Ramos (cell line): ENCODE measurements around the gene TLR4.

Experiments
- in situ Hi-C: fragments of 300-500 bp; cut with MboI; formaldehyde crosslinking; loops from one replicate; pipeline ENCODE4 v1.14.3; 2022; ENCODE audit warnings: low sequenced_read_pairs; ENCODE audit not compliant: unreplicated experiment

Gene TLR4

DNA sequence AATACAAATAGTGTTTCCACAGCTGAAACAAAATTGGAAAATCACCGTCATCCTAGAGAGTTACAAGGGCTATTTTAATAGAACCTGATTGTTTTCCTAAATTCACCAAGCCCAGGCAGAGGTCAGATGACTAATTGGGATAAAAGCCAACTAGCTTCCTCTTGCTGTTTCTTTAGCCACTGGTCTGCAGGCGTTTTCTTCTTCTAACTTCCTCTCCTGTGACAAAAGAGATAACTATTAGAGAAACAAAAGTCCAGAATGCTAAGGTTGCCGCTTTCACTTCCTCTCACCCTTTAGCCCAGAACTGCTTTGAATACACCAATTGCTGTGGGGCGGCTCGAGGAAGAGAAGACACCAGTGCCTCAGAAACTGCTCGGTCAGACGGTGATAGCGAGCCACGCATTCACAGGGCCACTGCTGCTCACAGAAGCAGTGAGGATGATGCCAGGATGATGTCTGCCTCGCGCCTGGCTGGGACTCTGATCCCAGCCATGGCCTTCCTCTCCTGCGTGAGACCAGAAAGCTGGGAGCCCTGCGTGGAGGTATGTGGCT lies at the start of gene TLR4:
TSS of gene TLR4 (plus strand) at position 380 of the 552 bp plus-strand sequence. CDS start at position 450, 70 bp downstream.
- in situ Hi-C loops: no loop called here

DNA sequence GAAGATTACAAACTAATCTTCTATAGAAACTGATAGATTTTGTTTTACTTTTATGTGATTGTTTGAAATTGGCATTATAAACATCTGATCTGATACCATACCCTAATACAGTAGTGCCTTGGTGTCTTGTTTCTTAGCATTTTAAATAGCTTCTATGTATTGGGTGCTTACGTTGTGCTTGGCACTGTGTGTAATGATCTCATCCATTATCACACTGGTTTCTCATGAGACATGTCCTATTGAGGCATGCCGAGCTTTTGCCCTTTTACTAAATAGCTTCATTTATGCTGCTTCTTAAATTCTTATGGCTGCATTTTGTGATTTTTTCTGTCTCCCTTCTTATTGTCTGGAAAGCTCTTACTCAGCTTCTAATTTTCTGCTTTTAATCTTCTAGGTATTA lies 48.2 kb upstream of the TLR4 start:
- in situ Hi-C loops: no loop called here

DNA sequence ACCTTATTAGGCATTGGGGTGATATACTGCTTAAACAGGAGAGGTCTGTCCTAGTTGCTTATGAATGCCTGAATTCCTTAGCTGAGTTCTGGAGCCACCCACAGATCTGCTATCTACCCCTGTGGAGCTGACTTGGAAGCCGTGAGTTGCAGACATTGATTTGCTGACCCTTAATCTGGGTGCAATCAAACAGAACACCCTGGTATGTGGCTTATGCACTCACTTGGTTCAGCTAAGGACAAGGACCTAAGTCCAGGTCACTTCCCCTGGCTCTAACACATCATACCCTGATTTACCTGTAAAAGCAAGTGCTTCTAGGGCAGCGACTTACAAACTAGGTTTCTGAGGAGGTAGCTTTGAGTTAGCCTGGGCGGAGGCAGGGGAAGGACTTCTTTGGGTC lies 41.6 kb upstream of the TLR4 start:
- in situ Hi-C loops: no loop called here

DNA sequence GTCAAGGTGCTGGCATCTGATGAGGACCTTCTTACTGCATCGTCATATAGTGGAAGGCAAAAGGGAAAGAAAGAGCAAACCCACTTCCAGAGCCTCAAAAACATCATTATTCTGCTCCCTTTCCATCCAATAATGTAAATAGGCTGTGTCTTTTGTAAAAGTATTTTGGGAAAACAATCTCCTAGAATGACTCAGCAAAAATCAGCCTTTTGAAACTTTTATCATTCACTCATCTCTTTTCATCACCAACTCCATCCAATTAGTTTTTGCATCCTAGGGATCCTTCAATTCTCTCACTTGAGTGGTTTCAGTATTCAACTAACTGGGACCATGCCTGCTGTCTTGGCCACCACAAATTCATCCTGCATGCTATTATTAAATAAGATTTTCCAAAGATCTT lies 39.8 kb upstream of the TLR4 start:
- in situ Hi-C loops: no loop called here

DNA sequence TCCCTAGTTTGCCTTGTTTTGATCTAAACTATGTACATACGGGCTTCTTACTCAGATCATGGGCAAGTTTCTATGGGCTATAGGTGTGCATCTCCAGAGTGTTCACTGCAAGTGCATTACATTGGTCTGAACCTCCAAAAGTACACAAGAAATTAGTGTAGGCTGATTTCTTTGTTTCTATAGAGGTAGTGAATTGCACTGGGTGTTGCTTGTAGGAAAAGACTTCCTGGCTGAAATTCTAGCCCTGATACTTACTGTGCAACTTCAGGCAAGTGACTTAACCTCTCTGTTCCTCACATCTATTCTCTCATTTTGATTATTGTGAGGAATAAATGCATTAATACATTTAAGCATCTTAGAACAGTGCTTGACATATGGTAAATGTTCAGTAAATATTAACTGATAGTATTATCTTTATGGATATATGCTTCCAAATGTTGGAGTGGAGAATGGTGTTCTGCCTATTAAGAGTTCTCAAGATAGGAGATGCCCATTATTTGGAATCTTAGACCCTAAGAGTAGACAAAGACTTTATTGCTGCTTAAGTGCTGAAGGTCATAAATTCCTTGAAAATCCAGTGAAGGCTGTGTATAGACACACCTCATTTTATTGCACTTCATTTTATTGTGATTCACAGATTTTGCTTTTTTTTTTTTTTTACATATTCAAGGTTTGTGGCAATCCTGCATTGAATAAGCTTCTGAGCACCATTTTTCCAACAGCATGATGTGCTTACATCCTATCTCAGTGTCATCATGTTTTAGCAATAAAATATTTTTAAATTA lies 38.4 kb upstream of the TLR4 start:
- in situ Hi-C loops: no loop called here

DNA sequence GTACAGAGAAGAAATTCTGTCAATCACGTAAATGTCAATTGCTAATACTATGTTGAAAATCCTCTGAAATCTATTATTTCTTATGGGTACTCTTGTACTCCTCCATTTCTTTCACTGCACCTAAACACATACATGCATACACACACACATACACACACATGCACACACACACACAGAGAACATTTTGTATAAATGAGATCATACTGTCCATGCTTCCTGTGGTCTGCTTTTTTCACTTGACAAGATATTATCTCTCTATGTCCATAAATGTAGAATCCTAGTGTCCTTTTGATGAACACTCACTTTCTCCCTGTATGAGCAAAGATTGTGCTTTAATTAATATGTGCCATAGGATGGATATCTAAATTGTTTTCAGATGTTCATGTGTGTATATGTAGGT lies 32.7 kb upstream of the TLR4 start:
- in situ Hi-C loops: no loop called here

DNA sequence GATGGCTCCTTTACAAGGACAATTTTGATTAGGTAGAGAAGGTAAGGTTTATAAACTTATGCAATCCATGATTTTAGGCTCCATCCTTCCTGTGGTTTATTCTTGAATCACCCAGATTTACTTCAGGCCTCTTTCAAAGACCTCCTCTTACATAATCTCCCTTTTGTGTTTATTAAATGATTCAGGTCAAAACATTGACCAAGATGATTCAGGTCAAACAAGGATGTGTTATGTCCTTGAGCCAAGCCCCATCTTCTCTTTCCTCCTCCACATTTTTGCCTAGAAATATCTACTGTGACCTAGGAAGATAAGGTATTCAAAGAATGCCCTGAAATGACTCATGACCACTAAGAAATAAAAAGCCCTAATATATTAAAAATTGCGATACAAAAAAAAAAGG lies 31.8 kb upstream of the TLR4 start:
- in situ Hi-C loops: no loop called here

DNA sequence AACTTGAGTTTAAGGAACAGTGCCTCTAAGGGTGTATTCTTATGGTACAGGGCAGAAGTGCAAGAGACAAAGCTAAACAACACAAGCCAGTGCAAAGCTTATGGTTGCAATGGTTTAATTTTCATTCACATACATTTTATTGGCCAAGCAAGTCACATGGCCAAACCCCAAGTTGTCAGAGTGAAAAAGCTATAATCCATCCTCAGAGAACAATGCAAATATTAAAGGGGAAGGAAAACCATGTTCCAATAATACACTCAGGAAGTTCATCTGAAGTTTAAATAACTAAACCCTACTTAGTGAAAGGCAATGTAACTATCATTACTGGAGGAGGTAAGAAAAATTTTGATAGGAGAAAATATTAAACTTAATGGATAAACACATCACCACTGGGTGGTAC lies 26.6 kb upstream of the TLR4 start:
- in situ Hi-C loops: no loop called here

DNA sequence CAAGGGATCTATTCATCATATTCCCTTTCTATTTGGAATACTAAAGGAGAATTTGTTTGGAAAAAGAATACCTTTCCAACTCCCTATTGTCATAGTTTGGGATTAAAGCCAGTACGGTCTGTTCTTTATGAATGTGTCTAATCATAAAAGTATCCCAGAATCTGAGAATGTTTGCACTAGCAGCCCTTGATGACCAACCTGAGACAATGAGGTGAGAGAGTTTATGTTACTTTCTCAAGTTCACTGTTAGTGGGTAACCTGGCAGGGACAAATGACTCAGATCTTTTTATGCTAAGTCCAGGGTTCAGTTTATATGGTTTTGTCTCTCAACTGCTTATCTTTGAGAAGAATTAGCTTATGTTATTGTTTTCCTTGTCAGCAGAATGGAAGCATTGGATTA lies 25.3 kb upstream of the TLR4 start:
- in situ Hi-C loops: no loop called here

DNA sequence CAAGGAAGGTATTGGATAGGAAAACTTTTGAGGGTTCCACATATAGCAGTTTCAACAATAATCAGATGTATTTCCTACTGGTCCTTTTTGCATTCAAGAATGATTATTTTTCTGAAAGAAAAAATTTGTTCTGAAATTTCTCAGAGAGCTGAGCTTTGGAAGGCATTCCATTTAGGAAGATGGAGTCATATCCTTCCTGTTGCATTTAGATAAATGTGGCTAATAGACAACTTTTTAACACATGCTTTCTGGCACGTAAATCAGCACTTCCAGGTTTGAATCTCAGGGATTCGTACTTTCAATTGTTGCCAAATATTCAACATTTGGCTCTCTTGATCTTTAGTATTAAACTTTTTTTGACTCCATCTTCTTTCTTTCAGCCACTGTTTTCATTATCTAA lies 24.8 kb upstream of the TLR4 start:
- in situ Hi-C loops: no loop called here

DNA sequence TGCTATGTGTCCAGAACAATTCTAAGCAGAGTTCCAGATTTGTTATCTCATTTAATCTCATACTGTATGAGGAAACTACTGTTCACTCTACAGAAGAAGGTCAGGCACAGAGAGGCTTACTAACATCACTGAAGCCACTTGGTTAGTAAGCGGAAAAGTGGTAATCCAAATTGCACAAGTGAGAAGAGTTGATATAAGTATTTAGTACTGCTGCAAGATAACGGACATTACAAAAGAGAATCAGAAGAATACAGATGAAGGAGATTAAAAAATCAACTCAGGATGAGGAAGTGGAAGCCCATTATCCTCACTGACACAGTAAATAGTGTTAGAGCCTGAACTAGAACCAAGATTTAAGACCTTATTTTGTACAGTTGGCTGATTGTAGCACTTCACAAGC lies 22.3 kb upstream of the TLR4 start:
- in situ Hi-C loops: no loop called here

DNA sequence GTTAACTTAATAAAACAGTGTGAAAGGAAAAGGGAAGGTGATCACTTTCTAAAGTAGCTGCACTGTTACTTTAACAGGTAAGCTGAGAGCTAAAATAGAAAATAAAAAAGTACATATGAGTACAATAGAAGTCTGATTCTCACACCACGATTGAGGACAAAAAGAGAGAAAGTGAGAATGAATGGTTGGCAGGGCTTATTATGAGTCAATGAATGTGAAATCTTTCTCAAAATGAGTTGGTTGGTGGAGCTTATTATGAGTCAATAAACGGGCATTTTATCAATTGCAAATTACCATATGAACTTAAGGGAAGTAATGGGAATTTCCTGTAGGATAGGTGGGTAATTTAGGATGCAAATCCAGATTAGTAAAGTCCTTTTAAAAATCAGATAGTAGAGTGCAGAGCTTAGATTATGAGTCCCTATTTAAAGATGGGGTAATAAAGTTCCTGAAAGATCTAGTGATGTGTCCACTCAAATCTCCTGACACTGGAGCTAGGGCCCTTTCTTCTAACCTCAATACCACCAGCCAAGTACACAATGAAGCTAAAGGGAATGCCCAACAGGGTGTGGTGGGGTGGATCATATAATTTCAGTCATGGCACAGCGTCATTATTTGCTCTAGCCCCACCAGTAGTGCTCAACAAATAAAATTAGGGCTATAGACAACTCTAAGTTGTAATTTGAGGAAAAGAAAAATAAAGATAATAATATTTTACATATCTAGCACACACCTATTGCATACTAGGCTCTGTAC lies 21.1 kb upstream of the TLR4 start:
- in situ Hi-C loops: no loop called here

DNA sequence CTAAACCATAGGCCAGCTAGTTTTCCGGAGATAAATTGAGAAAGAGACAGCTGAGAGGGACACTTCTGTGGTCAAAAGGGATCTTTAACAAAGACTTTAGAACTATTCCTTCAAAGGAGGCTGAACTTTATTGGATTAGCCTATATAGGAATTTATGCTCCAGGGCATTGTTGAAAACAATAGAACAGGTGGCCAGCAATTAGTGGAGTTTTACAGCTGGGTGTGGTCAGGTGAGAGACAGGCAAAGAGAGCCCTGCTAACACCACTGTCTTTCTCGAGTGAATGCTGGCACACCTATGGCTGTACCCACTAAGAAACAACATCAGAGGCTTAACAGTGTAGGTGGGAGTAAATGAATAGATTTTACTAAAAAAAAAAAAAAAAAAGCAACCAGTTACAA lies 16.7 kb upstream of the TLR4 start:
- in situ Hi-C loops: no loop called here

DNA sequence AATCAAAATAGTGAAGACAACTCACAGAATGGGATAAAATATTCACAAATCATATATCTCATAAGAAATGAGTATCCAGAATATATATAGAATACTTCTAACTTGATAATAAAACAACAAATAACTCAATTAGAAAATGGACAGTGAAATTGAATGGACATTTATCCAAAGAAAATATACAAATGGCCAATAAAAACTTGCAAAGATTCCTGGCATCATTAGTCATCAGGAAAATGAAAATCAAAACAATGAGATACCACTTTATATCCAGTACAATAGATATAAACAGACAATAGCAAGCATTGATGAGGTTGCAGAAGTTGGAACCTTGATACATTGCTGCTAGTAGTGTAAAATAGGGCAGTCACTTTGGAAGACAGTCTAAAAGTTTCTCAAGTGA lies 12.8 kb upstream of the TLR4 start:
- in situ Hi-C loops: no loop called here

DNA sequence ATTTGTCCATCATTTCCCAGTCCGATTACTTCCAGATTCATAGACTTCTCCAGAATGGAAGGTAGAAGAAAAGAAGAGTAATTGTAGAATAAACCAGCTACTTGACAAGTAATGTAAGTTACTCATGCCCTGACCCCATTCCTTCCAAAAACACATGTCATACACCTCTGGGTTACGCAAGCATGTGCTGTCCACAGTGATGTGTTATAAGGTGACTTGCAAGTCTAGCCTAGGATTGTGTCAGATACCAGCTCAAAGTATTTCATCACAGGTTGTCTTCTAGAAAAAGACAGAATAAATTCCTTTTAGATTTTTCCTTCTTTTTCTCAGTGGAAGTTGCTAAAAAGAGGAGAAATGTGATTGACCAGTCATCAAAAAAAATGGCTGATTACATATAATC lies 8.0 kb upstream of the TLR4 start:
- in situ Hi-C loops: no loop called here

DNA sequence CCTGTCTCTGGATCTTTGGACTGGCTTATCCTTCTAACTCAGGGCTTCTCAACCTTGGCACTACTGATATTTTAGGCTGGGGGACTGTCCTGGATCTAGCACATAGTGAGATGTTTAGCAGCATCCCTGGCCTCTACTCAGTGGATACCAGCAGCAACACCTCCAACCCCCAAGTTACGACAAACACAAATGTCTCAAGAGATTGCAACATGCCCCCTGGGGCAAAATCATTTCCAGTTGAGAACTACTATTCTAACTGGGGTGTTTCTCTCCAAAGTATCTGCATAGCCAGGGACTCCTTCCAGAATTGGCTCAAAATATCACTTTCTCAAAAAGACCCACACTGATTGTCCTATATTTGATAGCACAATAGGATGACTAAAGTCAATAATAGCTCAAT lies 7.2 kb upstream of the TLR4 start:
- in situ Hi-C loops: no loop called here

DNA sequence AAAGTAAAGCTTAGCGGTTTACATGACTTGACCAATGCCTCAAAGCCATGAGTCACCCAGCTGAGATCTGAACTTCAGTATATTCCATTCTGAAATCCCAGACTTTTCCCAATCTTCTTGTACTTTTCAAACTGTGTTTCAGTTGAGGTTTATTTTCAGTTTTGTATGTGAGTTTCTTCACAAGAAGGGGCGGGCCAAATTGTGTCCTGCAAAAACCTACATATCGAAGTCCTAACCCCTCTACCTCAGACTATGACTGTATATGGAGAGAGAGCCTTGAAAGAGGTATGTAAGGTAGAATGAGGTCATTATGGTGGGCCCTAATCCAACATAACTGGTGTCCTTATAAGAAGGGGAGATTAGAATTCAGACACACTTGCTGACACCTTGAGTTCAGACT lies 666 bp upstream of the TLR4 start:
- in situ Hi-C loops: no loop called here

DNA sequence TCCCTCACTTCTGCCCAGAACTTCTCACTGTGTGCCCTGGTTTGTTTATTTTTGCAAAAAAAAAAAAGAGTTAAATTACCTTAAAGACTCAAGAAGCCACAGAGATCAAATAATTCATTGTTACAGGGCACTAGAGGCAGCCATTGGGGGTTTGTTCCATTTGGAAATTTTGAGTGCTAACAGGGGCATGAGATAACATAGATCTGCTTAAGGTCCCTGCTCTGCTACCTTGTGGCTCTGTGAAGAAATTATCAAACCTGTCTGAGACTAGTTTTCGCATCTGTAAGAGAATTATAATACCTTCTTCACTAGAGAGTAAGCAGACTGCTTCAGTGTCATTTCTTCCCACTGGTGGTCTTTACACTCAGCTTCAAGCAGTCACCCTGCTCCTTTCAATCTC lies 394 bp downstream of the TLR4 start:
- in situ Hi-C loops: no loop called here

DNA sequence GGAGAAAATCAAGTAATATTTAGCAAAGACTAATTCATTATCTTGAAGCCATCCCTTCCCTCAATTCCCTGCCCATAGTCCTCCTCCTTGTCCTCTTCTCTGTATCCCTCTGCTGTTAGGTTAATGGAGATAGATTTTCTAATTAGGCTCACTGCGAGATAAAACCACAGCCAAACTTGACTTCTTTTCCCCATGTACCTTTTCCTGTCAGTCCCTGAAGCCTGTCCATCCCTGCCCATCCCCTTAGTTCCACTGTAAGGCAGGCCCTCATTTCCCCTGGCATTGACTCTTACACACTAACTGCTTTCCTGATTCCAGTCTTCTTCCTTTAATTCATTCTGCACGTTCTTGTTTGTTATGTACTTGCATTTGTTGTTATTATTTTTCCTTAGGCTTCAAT lies 1.2 kb downstream of the TLR4 start:
- in situ Hi-C loops: no loop called here

DNA sequence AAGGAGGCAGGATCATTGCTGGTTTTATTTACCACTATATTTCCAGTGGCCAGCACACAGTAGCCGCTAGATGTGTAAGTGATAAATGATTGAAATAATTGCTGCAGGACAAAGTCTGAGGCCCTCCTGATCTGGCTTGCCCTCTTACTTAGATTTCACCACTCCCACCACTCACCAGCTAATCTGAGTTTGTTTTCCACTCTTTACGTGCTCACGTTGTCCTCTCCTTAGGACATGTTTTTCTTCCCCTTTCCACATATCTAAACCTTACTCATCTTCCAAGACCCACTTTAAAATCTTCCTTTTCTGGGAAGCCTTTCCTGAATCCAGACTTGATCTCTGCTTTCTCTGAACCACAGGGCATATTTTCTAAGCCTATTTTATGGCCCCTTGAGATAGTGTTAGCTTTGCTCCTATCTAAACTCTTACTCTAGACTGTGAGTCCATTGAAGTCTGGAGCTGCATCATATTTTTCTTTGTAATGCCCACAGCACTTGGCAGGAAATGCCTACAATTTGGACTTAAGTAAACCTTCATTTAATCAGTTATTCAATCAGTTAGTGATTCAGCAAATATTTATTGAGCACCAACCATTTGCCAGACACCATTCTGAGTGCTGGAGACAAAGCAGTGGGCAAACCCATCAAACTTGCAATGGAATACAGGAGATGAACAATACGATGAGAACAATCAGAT lies 2.4 kb downstream of the TLR4 start:
- in situ Hi-C loops: no loop called here

DNA sequence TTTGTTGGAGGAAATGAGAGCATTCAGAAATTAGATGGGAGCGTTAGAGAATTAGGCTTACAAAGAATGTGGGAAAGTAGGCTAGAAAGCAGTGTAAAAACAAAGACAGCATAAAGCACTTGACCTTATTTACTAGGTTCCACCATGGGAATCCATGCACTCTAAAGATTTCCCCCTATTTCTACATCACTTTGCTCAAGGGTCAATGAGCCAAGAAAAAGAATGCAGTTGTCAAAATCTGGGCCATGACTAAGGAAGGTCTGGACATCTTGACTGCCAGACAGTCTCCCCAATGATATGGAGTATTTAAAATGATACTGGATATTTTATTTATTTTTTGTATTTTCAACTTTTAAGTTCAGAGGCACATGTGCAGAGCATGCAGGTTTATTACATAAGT lies 3.4 kb downstream of the TLR4 start:
- in situ Hi-C loops: no loop called here
